D721Med (cell line): Measurements from ENCODE around the gene GPR25.

Experiments
- DNase-seq: peaks from one replicate; pipeline ENCODE4 v3.0.0; 2011; ENCODE audit warnings: low spot score; ENCODE audit not compliant: insufficient read length
- FAIRE-seq: peaks from 2 replicates; lab custom pipeline; 2011; peaks lifted over from hg19 to GRCh38; lab: Jason Lieb, UNC
- TF ChIP-seq, protein P1 (sequence below): IDR thresholded peaks from 2 replicates; pipeline ENCODE4 v1.5.1; 2012; ENCODE audit warnings: mild to moderate bottlenecking, control low read depth; ENCODE audit not compliant: insufficient read depth; ENCODE audit errors: missing control alignments

GPR25 gene

DNA sequence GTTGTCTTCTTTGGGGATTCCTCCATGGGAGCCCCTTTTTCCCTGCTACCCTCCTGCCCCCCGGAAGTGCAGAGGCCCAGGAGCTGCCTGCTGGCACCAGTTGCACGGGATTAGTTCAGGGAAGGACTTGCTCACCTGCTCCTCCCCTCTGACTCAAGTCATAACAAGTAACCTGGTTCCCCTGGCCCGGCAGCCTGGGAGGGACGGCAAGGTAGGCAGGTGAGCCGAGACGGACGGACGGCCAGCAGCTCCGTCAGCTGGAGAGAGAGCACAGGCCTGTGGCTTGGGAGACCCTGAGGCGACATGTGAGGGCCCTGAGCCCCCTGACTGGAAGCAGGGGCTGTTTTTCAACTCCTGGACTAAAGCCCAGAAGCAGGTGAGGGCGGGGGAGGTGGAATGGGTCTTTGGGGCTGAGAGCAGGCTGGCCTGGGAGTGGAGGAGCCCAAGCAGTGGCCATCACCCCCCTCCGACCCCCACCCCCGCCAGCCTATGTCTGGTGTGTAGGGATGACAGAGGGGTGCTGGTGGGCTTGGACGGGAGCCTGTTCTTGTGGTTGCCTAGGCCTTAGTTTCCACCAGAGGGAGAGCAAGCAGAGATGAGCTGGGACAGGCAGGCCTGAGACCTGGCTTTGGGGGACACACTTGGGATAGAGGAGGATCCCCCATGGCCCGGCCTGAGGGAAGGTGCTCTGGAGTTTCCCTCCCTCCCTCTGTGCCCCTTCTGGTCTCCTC, 22.1 kb downstream of the GPR25 start, which contains the start of gene INAVA:
Gene INAVA (plus strand): TSS at position 189 of the 731 bp plus-strand sequence. CDS start 3,501 bp downstream, outside the sequence.
- no peak for FAIRE-seq
- DNase-seq: no peak
- TF ChIP-seq, protein P1, sequence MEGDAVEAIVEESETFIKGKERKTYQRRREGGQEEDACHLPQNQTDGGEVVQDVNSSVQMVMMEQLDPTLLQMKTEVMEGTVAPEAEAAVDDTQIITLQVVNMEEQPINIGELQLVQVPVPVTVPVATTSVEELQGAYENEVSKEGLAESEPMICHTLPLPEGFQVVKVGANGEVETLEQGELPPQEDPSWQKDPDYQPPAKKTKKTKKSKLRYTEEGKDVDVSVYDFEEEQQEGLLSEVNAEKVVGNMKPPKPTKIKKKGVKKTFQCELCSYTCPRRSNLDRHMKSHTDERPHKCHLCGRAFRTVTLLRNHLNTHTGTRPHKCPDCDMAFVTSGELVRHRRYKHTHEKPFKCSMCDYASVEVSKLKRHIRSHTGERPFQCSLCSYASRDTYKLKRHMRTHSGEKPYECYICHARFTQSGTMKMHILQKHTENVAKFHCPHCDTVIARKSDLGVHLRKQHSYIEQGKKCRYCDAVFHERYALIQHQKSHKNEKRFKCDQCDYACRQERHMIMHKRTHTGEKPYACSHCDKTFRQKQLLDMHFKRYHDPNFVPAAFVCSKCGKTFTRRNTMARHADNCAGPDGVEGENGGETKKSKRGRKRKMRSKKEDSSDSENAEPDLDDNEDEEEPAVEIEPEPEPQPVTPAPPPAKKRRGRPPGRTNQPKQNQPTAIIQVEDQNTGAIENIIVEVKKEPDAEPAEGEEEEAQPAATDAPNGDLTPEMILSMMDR: no peak

DNA sequence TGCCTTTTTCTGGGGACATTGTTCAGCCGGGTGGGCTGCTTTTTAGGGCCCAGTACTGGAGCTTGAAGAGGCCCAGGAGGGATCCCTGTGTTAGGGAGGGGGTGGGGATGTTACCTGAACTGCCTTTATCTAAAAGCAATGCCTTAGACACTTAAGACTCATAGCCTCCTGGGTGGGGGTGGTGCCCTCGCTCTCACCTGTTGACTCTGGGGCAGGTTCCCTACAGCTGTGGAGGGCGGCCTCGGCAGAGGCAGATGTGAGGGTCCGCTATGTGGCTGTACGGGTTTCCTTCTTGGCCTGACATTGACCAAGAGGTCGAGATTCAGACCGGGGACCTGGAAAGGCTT, 22.6 kb downstream of the GPR25 start:
- no peak for DNase-seq
- no peak for FAIRE-seq
- TF ChIP-seq, protein P1: no peak

DNA sequence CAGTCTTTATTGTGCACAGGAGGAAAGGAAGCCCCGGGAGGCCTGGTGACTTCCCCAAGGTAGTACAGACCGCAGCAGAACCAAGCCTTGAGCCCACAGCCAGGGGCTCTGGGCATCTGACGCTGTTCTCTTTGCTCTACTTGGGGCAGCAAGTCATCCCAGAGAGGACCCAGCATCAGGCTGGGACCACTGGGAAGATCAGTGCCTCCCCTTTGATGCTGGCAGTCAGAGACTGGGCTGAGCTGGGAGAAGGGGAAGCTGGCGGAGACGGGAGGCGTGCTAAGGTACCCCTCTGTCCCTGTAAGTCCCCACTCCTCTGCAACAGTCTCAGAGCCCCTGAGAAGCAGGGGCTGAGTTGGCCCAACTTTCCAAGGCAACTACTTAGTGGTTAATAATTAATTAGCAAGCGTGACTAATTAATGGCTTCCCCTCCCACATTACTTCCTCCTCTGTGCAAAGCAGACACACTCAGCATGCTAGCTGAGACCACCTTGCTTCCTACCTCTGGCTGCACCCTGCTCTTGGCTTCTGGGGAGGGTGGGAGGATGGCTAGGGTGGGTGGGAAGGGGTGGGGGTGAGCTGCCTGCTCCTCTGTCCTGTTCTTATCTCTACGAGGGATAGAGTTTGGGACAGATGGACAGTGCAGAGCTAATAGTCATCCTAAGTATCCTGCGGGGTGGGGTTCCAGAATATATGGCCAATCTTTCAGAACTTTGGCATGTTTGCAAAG, 23.2 kb downstream of the GPR25 start:
- no peak for FAIRE-seq
- no peak for DNase-seq
- TF ChIP-seq, protein P1: no peak

DNA sequence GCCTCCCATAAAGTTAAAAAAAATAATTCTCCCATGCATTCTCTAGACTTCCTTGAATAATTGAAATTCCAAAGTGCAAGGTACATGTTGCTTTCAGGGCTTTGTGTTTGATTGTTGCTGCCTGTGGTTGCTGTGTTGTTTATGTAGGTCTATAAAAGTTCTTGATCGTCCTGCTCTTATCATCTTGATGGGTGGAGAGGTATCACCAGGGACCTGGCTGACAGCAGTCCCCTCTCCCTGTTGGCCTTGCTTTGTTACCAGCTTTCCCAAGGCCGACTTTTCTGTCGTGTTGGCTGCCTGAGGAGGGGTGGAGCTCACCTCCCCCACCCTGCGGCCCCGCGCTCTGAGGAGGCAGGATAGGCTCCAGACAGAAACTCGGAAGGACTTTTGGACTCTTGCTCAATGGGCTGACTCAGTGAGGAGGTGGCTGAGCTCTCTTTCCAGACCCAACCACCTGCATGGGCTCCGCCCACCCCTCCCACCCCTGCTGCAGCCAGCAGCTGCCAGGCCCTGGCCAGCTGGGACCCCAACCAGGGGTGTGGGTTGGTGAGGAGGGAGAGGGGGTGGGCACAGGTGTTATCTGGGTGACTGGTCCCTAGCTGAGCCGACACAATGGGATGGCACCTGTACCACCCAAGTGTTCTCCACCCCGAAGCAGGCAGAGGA, 23.9 kb downstream of the GPR25 start:
- TF ChIP-seq, protein P1: no peak
- DNase-seq: no peak
- FAIRE-seq: no peak

DNA sequence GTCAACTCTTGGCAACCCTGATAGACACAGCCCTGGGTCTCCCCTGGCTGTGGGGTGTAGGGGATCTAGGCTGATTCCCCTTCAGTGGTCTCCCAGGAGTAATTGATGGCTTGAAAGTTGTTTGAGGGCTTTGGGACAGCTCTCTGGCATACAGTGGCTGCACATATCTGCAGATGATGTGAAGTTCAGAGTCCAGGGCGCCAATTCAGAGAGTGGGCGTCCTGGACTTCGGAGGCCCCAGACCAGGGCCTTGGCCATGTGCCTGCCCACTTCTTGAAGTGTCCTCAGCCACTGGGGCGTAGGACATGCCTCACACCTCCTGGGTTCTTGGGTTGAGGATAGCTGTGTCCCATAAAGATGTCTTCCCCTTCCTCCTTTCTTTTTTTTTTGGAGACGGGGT, 24.5 kb downstream of the GPR25 start:
- DNase-seq (no peak), FAIRE-seq (no peak)
- TF ChIP-seq, protein P1: no peak

DNA sequence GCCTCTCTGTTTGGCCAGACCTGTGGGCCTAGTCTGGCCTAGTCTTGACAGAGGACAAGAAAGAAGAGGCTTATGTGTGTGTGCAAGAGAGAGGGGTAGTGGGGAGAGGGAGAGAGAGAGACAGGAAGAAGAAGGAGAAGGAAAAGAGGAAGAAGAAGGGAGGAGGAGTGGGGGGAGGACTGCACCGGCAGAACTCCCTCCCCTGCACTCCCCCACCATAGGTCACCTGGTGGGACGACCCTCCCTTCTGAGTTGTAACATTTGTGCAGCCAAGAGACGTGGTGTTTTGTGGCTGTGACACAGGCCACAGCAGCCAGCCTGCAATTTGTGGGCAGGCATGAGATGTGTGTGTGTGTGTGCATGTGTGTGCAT, 26.2 kb downstream of the GPR25 start:
- FAIRE-seq (no peak), DNase-seq (no peak)
- TF ChIP-seq, protein P1: no peak
